Measurements from ENCODE around the gene CALD1.

DNA sequence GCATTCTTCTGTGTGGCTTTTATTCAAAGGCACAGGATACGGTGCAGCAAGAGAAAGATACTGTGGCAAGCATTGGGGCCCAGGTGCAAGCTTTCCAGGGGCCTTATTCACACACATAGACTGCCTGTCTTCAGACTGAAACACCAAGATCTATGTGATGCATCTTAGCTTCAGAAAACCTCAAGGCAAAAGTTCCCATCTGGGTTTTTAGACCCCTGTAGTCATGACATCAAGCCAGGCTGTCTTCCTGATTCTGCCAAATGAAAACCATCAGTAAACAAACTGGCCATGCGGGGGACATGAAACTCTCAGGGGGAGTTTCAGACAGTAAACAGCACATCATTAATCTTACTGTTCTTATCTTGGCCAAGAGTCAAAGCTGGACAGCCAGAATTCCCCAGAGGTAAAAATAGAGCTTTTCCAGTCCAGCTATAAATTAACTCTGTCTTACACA lies 216.7 kb downstream of the CALD1 start:
- TF ChIP-seq, protein P1, sequence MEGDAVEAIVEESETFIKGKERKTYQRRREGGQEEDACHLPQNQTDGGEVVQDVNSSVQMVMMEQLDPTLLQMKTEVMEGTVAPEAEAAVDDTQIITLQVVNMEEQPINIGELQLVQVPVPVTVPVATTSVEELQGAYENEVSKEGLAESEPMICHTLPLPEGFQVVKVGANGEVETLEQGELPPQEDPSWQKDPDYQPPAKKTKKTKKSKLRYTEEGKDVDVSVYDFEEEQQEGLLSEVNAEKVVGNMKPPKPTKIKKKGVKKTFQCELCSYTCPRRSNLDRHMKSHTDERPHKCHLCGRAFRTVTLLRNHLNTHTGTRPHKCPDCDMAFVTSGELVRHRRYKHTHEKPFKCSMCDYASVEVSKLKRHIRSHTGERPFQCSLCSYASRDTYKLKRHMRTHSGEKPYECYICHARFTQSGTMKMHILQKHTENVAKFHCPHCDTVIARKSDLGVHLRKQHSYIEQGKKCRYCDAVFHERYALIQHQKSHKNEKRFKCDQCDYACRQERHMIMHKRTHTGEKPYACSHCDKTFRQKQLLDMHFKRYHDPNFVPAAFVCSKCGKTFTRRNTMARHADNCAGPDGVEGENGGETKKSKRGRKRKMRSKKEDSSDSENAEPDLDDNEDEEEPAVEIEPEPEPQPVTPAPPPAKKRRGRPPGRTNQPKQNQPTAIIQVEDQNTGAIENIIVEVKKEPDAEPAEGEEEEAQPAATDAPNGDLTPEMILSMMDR (IDR thresholded peaks at IDR 0.05): no peak
- no peak for TF ChIP-seq POLR2A (IDR thresholded peaks at IDR 0.05)

Data from uterus (tissue), 2 donors.